Activated CD8-positive, alpha-beta memory T cell treated with anti-CD3 and anti-CD28 coated beads, Interleukin-2, amount 50 U/mL, for 1 hour (primary cell): ENCODE measurements around the gene THEMIS2.
A peak's percentile ranks its signal among the peaks of the same experiment; 100 is the strongest.
"Not testable (repeated sequence)": the region's sequence is repeated elsewhere in the genome, so short reads cannot be mapped to it uniquely, and the experiment has no call there.

Source experiments
- DNase-seq: peaks from one replicate; pipeline ENCODE4 v3.0.0-alpha.2; 2020; ENCODE audit errors: extremely low read depth

Gene THEMIS2

DNA sequence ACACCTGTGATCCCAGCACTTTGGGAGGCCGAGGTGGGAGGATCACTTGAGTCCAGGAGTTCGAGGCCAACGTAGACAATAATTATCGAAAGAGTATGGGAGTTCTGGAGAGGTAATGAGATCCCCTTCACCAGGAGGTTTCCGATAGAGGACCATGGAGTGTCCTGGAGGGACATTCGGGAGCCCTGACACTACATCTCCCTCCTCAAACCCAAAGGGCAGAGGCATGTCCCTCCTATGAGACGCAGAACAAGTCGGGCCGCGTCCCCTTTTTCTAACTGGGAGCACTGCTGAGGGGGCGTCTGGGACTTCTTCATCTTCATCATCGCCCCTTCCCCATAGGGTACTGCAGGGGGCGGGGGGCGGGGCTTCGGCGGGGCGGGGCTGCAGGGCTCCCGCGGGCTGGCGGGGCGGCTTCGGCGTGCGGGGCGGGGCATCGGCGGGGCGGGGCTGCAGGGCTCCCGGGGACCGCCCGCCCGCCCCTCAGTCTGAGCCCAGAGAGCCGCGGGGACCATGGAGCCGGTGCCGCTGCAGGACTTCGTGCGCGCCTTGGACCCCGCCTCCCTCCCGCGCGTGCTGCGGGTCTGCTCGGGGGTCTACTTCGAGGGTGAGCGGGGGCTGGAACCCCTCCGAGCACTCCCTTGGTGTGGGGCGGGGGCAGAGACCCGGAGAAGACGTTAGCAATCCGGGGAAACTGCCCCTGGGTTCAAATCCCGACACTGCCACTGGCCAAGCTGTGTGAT is at the start of gene THEMIS2:
TSS of gene THEMIS2 (plus strand) at position 486 of the 743 bp plus-strand sequence. CDS start at position 514, 28 bp downstream.
- no peak for DNase-seq

DNA sequence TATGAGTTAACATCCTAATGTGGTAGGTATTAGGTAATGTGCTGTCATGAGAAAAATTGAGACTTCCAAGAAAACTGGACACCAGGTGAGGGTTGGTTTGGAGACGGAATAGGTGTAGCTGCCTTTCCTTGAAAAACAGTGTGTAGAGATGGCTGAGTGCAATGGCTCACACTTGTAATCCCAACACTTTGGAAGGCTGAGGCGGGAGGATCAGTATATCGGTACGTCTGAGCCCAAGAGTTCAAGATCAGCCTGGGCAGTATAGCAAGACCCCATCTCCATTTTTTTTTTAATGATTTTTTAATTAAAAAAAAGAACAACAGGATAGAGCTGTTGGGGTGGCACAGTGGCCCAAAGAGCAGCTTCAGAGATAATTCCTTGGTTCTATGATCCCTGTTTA is 48.6 kb upstream of the THEMIS2 start:
- no peak for DNase-seq

DNA sequence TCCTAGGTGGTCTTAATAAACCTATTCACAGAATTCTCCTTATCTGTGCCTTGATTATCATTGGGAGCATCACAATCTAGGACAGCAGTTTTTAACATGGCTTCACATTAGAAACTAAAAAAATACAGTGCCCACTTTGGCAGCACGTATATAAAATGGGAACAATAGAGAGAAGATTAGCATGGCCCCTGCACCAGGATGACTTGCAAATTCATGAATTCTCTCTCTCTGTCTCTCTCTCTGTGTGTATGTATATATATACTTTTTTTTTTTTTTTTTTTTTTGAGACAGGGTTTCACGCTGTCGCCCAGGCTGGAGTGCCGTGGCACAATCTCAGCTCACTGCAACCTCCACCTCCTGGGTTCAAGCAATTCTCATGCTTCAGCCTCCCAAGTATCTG is 47.9 kb upstream of the THEMIS2 start:
- no peak for DNase-seq

DNA sequence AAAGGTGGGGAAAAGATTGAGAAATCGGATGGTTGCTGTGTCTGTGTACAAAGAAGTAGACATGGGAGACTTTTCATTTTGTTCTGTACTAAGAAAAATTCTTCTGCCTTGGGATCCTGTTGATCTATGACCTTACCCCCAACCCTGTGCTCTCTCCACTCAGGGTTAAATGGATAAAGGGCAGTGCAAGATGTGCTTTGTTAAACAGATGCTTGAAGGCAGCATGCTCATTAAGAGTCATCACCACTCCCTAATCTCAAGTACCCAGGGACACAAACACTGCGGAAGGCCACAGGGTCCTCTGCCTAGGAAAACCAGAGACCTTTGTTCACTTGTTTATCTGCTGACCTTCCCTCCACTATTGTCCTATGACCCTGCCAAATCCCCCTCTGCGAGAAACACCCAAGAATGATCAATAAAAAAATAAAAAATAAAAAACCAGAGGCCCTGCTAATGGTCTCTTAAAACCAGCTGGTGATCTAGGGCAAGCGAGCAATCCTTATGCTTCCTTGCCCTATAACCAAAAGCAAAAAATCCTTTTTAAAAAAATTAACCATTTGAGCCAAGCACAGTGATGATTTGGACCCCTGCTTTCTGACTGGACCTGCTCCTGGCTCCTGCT is 42.9 kb upstream of the THEMIS2 start:
- DNase-seq: not testable (repeated sequence)

DNA sequence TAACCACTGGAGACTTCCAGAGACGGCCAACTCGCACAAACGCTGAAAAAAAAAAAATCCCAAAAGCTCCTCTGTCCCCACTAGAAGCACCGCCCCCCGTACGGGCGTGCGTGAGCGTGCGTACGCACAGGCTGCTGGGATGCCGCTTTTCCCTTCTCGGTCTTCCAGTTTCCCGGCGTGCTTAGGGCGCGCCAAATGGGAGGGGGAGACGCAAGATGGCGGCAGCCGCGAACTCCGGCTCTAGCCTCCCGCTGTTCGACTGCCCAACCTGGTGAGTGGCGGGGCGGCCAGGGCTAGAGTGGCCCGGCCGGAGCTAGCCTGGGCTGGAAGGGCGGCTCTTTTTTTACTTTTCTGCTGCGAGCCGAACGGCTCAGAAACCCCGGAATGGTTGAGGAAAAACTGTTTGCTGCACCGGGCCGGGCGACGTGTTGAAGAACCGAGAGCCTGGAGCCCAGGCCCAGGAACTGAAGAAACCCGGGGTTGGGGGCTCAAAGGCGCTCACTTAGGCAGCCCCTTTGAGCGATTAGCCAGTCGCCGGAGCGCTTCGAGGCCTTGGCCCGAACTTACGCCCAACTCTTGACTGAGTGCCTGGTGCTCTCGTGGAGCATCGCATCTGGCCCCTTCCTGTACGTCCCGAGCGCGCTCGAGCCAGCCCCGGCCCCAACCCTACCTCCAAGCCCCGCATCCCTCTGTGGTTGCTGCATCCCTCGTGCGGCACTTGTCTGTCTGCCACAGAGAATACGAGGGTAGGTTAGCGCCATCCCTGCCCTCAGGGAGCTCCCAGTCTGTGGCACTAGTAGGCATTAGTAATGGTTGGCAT is 41.5 kb upstream of the THEMIS2 start, which contains the start of gene PPP1R8:
TSS of gene PPP1R8 (plus strand) at position 162 of the 820 bp plus-strand sequence. CDS start at position 216, 54 bp downstream.
- peak; percentile 59 for DNase-seq

DNA sequence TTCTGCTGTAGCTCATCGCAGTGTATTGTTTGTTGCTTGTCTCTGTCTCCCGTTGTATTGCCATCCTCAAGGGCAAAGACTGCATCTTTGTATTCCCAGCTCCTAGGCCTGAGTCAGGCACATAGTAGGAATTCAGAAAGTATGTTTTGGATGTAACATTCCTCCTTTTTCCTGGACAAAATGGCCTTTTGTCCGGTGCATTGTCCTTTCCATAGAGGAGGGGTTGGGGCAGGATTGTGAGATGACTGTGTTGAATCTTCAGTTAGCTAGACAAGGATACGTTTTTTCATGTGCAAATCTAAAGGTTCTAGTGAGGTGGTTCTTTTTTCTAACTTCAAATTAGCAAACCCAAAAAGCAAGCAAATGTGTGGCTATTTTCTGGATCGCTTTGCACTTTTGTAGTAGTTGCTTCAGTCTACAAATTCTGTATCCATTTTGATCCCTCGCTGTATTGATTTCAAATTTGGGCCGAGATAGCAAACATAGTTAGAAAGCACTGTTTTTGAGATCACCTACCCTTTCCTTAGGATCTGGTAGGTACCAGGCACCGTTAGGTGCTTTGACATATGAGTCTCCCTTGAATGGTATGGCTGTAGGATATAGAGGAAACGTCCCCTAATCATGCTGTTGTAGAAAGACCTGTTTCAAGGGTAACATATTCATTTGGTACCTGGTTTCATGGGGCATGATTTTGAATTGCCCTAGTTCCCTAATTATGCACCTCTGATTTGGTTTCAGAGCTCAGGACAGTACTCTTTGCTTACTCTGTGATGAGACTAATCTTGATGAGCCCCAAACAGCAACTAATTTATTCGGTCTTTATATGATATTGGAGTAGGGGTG is 40.6 kb upstream of the THEMIS2 start:
- DNase-seq: no peak

DNA sequence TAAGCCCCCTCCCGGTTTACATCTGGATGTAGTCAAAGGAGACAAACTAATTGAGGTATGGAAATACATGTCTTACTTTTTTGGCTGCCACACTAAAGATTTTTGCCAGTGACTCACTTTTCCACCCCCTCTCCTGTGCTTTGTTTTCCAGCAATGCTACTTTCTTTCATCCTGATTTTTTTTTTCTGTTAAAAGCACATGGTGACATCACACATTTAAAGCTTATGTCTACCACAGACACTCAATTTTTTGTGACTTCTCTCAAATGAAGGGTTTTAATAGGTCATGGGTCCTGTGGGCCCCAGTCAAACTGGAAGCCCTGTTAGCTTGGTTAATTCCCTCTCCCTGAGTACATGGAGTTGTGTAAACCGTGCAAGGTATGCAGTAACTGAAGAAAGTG is 39.6 kb upstream of the THEMIS2 start:
- DNase-seq: no peak

DNA sequence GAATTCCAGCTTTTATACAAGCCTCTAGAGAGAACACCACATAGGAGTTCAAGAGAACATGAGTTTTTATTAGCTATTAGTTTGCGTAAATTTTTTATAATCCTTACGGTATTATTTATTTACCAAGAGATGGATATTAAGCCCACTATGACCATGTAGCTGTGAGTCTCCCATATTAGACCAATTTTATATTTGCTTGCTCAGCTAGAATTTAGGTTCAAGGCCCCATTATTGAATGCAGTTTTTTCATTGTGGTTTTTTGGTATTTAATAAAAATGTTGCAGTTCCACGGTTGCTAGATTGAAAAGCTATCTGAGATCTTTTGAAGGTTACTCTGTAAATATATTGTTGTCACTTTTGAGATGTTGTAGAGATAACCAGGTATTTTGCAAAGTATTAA is 38.9 kb upstream of the THEMIS2 start:
- DNase-seq: no peak

DNA sequence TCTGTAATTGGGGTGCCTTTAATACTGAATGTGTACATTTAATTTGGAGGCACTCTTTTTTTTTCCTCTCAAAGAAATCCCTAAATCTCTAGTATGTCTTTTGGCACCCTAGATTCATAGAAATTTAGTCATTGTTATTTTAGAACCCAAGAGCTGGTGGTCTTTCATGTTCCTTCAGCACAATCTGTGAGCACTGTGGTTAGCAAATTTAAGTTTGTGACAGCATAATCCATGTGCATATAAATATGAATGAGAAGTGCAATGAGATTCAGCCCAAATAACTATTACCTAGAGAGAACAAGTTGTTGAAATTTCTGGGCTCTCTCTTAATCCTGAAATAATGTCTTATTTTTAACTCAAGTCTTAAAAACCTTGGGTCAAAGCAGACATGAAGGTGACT is 37.3 kb upstream of the THEMIS2 start:
- DNase-seq: no peak

DNA sequence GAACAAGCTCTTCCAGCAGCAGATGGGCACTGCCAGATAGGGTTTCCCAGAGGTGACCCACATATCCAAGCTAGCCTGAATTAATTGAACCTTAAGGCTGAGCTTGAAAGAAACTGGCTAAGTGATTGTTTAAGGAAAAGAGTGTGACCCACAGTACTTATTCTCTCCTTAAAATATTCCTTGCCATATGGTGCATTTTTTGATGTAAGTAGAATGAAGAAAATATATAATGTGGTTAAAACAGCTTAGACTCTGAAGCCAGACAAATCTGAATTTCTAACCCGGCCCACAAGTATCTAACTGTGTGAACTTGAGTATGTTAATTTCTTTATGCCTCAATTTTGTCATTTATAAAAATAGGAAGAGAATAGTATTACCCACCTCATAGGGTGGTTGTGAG is 36.8 kb upstream of the THEMIS2 start:
- DNase-seq: no peak

DNA sequence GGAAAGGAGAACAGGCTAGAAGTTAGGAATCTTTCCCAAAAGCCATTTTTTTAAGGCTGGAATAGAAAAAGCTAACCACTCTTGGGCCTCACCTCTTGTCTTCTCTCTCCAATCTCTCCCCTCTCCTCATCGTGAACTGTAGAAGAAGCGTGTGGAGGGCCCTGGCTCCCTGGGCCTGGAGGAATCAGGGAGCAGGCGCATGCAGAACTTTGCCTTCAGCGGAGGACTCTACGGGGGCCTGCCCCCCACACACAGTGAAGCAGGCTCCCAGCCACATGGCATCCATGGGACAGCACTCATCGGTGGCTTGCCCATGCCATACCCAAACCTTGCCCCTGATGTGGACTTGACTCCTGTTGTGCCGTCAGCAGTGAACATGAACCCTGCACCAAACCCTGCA is 22.4 kb upstream of the THEMIS2 start:
- DNase-seq: no peak

DNA sequence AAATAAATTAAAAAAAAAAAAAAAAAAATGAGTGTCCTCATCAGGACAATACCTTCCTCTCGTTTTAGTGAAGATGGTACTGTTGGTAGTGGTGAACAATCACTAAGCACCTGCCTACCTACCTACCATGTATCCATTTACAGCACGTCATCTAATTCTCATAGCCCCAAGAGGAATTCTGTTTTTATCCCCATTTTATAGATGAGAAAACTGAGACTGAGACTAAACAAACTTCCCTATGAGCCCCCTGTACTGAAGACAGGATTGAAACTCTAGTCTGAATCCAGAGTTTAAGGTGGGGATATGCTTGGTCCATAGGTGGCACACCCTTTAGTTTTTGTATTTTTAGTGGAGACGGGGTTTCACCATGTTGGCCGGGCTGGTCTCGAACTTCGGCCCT is 17.3 kb upstream of the THEMIS2 start:
- DNase-seq: no peak

DNA sequence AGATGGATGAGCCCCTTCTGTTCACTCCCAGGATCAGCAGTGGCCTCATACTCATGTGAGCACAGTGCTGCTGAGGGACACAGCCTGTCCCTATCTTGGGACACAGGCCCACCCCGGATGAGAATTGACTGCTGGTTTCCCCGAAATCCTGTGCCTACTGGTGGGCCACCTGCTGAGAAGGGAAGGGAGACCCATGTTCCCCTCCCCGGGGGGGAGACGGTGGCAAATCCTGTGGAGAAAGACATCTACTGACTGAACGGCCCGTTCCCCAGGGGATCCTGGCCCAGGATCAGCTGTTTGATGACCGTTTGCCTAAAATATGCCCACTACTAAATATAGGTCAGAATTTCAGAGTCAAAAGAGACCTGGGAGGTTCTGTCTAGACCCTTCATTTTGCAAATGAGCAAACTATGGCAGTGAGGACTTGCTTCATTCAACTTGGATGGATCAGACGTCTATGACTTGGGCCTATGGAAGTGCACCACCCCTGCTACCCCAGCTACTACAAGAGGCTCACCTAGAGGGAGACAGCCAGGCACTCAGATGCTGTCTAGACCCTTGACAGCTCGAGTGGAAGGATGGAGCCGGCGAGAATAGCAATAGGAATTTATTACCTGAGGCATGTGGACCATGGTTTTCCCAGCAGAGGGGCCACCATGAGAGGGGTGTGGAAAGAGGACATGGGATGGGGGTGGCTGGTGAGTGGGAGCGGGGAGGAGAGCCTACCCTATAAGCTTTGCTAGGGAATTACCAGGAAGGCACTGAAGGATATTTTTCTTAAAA is 15.6 kb upstream of the THEMIS2 start:
- no peak for DNase-seq

DNA sequence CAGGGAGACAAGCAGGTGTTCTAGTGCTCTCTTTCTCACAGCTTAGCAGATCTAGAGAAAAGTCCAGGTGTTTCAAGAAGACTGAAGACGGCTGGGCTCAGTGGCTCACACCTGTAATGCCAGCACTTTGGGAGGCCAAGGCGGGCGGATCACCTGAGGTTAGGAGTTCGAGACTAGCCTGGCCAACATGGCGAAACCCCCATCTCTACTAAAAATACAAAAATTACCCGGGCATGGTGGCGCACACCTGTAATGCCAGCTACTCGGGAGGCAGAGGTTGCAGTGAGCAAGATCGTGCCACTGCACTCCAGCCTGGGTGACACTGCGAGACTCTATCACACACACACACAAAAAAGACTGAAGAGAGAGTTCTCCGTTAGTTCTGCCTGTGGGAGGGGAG is 14.8 kb upstream of the THEMIS2 start:
- not testable (repeated sequence) for DNase-seq

DNA sequence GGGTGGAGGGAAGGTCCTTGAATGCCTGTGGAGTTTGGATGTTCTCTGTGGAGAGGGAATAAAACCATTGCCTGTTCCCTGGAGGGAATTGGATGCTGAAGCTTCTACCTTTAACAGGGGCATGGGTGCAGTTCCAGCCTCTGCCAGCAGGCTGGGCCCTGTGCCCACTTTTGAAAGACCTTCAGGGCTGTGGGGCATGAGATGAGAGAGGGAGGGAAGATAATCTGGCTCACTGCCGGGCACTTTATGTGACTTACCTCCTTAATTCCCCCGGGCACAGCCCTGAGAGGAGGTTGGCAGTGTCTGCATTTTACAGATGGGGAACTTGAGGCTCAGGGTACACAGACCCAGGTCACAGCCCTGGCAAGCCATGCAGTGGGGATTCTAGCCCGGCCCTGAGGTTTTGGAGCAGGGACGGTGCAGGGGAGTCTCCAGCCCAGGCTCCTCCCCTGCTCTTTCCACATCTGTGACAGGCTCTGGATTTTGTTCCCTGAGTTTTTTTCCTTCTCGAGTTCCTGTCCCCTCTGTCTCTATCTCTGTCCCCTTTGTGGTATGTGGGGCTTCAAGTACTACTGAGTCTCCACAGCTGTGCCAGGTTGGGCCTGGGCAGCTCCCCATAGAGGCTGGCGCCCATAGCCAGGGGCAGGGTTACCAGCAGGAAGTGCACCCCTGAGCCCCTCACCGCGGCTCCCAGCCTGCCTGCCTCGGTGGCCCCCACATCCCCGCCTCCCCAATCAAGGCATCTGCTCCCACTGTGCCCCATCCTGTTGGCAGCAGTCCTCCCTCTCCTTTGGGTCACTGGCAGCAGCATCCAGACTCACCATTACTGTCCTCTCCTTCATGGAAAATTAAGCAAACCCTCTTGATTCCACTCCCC is 14.0 kb upstream of the THEMIS2 start:
- no peak for DNase-seq

DNA sequence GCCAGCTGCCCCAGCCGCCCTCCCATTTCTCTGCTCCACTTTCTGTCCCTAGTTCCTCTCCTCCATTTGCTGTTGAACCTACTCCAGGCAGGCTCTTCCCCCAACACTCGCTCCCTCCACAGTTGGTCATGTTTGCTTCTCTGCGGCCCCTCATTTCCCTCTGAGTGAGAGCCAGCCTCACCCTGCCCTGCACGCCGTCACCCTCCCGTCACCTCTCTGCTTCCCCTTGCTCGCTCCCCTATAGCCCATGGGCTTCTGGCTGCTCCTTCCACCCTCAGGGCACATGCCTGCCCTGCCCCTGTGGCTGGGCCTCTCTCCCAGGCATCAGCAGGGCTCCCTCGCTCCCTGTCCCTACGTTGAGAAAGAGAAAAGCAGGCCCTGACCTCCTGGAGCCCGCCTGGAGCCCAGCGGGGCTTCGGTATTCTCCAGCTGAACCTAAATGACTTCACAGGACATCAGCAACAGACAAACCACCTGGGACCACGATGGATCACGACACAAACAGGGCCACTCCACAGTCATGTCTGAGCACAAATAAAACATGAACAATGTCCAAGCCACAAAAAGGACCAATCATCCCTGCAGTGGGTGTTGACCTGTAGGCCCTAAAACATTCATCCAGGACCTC is 13.3 kb upstream of the THEMIS2 start:
- DNase-seq: no peak

DNA sequence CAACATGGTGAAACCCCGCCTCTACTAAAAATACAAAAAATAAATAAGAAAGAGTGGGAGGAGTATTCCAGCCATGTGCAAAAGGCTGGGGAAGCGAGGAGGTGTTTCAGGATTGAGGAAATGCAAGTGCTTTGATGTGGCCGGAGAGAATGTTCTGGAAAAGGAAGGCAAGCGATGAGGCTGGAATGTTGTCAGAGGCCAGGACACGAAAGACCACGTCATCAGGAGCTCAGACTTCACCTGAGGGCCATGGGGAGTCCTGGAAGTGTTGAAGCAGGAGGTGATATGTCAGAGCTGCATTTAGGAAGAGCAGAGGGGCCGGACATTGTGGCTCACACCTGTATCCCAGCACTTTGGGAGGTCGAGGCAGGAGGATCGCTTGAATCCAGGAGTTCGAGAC is 10.9 kb upstream of the THEMIS2 start:
- DNase-seq: no peak

DNA sequence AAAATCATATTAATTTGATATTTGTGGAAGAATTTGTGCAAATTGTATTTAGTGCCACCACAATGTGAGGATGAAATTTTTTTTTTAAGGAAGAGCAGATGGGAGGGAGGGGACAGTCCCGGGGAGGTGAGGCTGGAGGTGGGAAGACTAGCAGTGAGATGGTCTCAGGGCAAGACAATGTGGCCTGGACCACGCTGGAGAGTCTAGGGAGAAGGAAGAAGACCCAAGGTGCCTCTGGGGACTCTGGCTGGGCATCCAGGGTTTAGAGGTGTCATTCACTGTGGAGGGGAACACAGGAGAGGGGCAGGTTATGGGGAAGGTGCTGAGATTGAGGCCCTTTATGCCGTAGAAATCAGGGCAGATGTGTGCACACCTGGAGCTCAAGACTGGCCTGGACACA is 10.3 kb upstream of the THEMIS2 start:
- DNase-seq: no peak
